Gastroesophageal sphincter (tissue), 3 donors: ENCODE data around the gene TMEM42.

Experiments used
- CTCF ChIP-seq, 4 experiments: fragments of 200-600 bp in 2 of 4; fragments of 450-650 bp in 2 of 4; sonication (generic) in 1 of 4; IDR thresholded peaks; one replicate each; pipeline ENCODE4 v1.5.1; 2017 to 2019; ENCODE audit warnings: antibody characterized with exemption in 4 of 4, mild to moderate bottlenecking in 2 of 4, moderate library complexity in 2 of 4
- POLR2A ChIP-seq, 2 donors: fragments of 450-650 bp; IDR thresholded peaks; one replicate each; pipeline ENCODE4 v1.6.1; 2017; ENCODE audit warnings: antibody characterized with exemption in 2 of 2, mild to moderate bottlenecking in 2 of 2, moderate library complexity in 1 of 2

- TF ChIP-seq CTCF (IDR thresholded peaks at IDR 0.05) (no peak), POLR2A (IDR thresholded peaks at IDR 0.05) (no peak)
Measured at GRCh38 chr3:44906997-44907396, 45.3 kb downstream of the TMEM42 start.
